ENCODE measurements around the gene NRG3. TPM values are rescaled to one million over a fixed set of nuclear protein-coding genes. Genes with fewer than 3 reads are reported as not detected.

The NRG3 gene
- total RNA-seq, 1 experiment from 2014 or later = not detected

GRCh38 chr10:81885491-81885890 is 10.5 kb downstream of the NRG3 start (continued):
- TF ChIP-seq SRF (IDR thresholded peaks at IDR 0.05; ENCODE audit: low read depth) (no peak), ELF1 (IDR thresholded peaks at IDR 0.05; ENCODE audit: borderline replicate concordance, low read depth) (no peak), CEBPB (IDR thresholded peaks at IDR 0.05; ENCODE audit: low read depth) (no peak), EZH2phosphoT487 (IDR thresholded peaks at IDR 0.05; ENCODE audit: borderline replicate concordance) (no peak), FOSL1 (IDR thresholded peaks at IDR 0.05; ENCODE audit: low read depth) (no peak), SIN3A (IDR thresholded peaks at IDR 0.05; ENCODE audit: low read depth) (no peak), YY1 (IDR thresholded peaks at IDR 0.05; ENCODE audit: extremely low read depth, insufficient replicate concordance, low read depth, low read length) (no peak)

- Histone ChIP-seq H3K4me2 (ENCODE audit: low read length) (no peak overlapping the region), H3K9me3 (ENCODE audit: control insufficient read depth in 1 of 2, insufficient read depth in 1 of 2, low read depth in 1 of 2, low read length in 2 of 2) (peaks cover 5 to 25% of the 10 kb centered on the region in 2 experiments; a peak in 2 of 4 replicates), H2AFZ (ENCODE audit: low read depth, low read length, poor library complexity, severe bottlenecking) (no peak overlapping the region), H3K4me3 (replicated peaks in 1 of 2; ENCODE audit: low read depth in 1 of 2, low read length in 2 of 2) (no peak overlapping the region), H3K4me1 (ENCODE audit: control insufficient read depth in 1 of 2, insufficient read depth in 2 of 2, low read length in 2 of 2) (no peaks in the 10 kb centered on the region), H3K27me3 (ENCODE audit: insufficient read depth, low read length) (no peaks in the 10 kb centered on the region), H3K27ac (ENCODE audit: low read depth, low read length) (no peak overlapping the region), H4K20me1 (ENCODE audit: insufficient read depth) (no peaks in the 10 kb centered on the region), H3K79me2 (ENCODE audit: insufficient read depth, low read length) (no peaks in the 10 kb centered on the region), H3K9me2 (ENCODE audit: insufficient read depth) (no peaks in the 10 kb centered on the region), H3K9ac (ENCODE audit: low read length) (no peak overlapping the region), H3K36me3 (ENCODE audit: control insufficient read depth in 1 of 2, insufficient read depth in 2 of 2, low read length in 2 of 2) (no peaks in the 10 kb centered on the region)
- DNase-seq (ENCODE audit: low read depth, low spot score) = no peak
- intact Hi-C loops (cut with micrococcal nuclease) = no loop called here
- ChIA-PET POLR2A (no interaction called here), RAD21 (ENCODE audit: low non-redundant PET in 1 of 2, low total read pairs in 2 of 2, uncharacterized antibody in 2 of 2, unreplicated experiment in 2 of 2) (no interaction called here), CTCF (no interaction called here)
- no peak for ATAC-seq
- BruUV-seq (replicated peaks) = no TSS peak
- no peak for TF ChIP-seq EZH2 (IDR thresholded peaks at IDR 0.05)
- no peak for TF ChIP-seq SIN3A (IDR thresholded peaks at IDR 0.05; ENCODE audit: low read depth)
- TF ChIP-seq ATF3 (IDR thresholded peaks at IDR 0.05) = no peak
- no peak for TF ChIP-seq FOSL1 (IDR thresholded peaks at IDR 0.05; ENCODE audit: low read depth)
- TF ChIP-seq ZNF274 (IDR thresholded peaks at IDR 0.05; ENCODE audit: low read depth, low read length) = no peak
- no peak for TF ChIP-seq CTCF (IDR thresholded peaks at IDR 0.05 in 2 of 3, conservative IDR thresholded peaks at IDR 0.05 in 1 of 3; ENCODE audit: borderline replicate concordance in 1 of 3, insufficient read depth in 1 of 3, low read depth in 2 of 3, low read length in 2 of 3)
- TF ChIP-seq CBX3 (IDR thresholded peaks at IDR 0.05; ENCODE audit: low read depth) = no peak
- no peak for TF ChIP-seq ZBTB33 (IDR thresholded peaks at IDR 0.05; ENCODE audit: extremely low read depth, insufficient replicate concordance, low read length)
- no peak for TF ChIP-seq REST (IDR thresholded peaks at IDR 0.05; ENCODE audit: low read depth)
- no peak for TF ChIP-seq JUND (IDR thresholded peaks at IDR 0.05)
- no peak for TF ChIP-seq POLR2A (IDR thresholded peaks at IDR 0.05; ENCODE audit: borderline replicate concordance, extremely low read depth, insufficient read depth, insufficient read length)
- no peak for TF ChIP-seq SP1 (IDR thresholded peaks at IDR 0.05; ENCODE audit: low read depth)
- TF ChIP-seq EZH2phosphoT487 (IDR thresholded peaks at IDR 0.05; ENCODE audit: borderline replicate concordance) = no peak
- TF ChIP-seq POLR2AphosphoS5 (IDR thresholded peaks at IDR 0.05; ENCODE audit: low read depth, low read length) = no peak
- TF ChIP-seq, protein P1, sequence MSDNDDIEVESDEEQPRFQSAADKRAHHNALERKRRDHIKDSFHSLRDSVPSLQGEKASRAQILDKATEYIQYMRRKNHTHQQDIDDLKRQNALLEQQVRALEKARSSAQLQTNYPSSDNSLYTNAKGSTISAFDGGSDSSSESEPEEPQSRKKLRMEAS (IDR thresholded peaks at IDR 0.05) = no peak
Measured at GRCh38 chr10:81886939-81887338, 11.9 kb downstream of the NRG3 start.
